Measurements from ENCODE around the gene SHANK1.

DNA sequence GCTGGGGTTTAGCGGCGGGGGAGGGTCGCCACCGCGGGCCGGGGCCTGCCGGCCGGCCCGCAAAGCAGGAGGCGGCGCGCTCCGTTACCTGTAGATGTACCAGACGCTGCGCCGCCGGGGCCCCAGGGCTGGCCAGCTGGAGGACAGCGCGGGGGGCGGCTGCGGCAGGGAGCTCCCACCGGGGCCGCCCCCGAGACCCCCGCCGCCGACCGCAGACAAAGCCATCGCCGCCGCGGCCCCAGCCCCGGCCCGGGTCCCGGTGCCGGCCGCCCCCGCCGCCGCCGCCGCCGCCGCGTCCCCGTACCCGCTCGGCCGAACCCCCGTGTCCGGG, 24.8 kb downstream of the SHANK1 start:
- TF ChIP-seq, protein P1, sequence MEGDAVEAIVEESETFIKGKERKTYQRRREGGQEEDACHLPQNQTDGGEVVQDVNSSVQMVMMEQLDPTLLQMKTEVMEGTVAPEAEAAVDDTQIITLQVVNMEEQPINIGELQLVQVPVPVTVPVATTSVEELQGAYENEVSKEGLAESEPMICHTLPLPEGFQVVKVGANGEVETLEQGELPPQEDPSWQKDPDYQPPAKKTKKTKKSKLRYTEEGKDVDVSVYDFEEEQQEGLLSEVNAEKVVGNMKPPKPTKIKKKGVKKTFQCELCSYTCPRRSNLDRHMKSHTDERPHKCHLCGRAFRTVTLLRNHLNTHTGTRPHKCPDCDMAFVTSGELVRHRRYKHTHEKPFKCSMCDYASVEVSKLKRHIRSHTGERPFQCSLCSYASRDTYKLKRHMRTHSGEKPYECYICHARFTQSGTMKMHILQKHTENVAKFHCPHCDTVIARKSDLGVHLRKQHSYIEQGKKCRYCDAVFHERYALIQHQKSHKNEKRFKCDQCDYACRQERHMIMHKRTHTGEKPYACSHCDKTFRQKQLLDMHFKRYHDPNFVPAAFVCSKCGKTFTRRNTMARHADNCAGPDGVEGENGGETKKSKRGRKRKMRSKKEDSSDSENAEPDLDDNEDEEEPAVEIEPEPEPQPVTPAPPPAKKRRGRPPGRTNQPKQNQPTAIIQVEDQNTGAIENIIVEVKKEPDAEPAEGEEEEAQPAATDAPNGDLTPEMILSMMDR (conservative IDR thresholded peaks at IDR 0.05; ENCODE audit: low read depth, low read length), result no peak
- TF ChIP-seq EZH2 (IDR thresholded peaks at IDR 0.05; ENCODE audit: low read length, unreplicated experiment), result no peak
- no peak for TF ChIP-seq EZH2phosphoT487 (IDR thresholded peaks at IDR 0.05; ENCODE audit: borderline replicate concordance, low read length)
